Measurements from ENCODE around the gene TGFBR3L. TPM values are rescaled to one million over a fixed set of nuclear protein-coding genes. Genes with fewer than 3 reads are reported as not detected.

The TGFBR3L gene
- total and polyA plus RNA-seq, 4 donors = 0.25 to 0.77 TPM; not detected in 2

GRCh38 chr19:7919610-7920518 lies 5.2 kb downstream of the TGFBR3L start, which contains the start of gene SNAPC2:
SNAPC2 (plus strand) TSS chr19:7920338; CDS start chr19:7920367, 29 bp downstream.
- H3K4me1 ChIP-seq (ENCODE audit: control insufficient read depth in 5 of 5, insufficient read depth in 5 of 5, low read length in 5 of 5) = peaks cover 0 to 33% (median 16%) of the 10 kb centered on the region in 5 donors

GRCh38 chr19:7920519-7921301 lies 6.1 kb downstream of the TGFBR3L start:
- 0 to 1% methylated on average over 49 to 62 of the region's 62 CpGs for WGBS, 2 donors
- peak; percentile 97 to 99 (median 97) for DNase-seq
- H3K4me1 ChIP-seq (ENCODE audit: control insufficient read depth in 5 of 5, insufficient read depth in 5 of 5, low read length in 5 of 5) = peaks cover 0 to 33% (median 17%) of the 10 kb centered on the region in 5 donors
- peaks cover 0 to 15% (median 8%) of the 10 kb centered on the region in 4 donors for H3K36me3 ChIP-seq (ENCODE audit: control insufficient read depth in 4 of 4, insufficient read depth in 4 of 4, low read length in 4 of 4)
- ATAC-seq (ENCODE audit: insufficient read depth, low FRiP score) = peak; percentile 88
- no peak overlapping the region for H3K9ac ChIP-seq (ENCODE audit: insufficient read depth in 1 of 2, low read length in 2 of 2)
- TF ChIP-seq CTCF (IDR thresholded peaks at IDR 0.05; ENCODE audit: control extremely low read depth, extremely low read depth) = no peak
- H3K27me3 ChIP-seq (ENCODE audit: control insufficient read depth in 3 of 3, insufficient read depth in 3 of 3, low read length in 2 of 3) = peaks cover 0 to 31% (median 18%) of the 10 kb centered on the region in 3 donors
- H3K27ac ChIP-seq (ENCODE audit: low read depth in 1 of 2, low read length in 1 of 2) = peak overlapping the region; percentile 89 to 95
- no peaks in the 10 kb centered on the region for H3K9me3 ChIP-seq (ENCODE audit: control insufficient read depth in 4 of 4, insufficient read depth in 3 of 4, low read length in 3 of 4)
- H3K4me3 ChIP-seq = peak overlapping the region; percentile 68

More at GRCh38 chr19:7919610-7920518, 5.2 kb downstream of the TGFBR3L start, which contains the start of gene SNAPC2:
- 6 to 8% methylated on average over 61 to 62 of the region's 62 CpGs for WGBS, 2 donors
- peak; percentile 94 to 97 (median 97) for DNase-seq
- Histone ChIP-seq H3K36me3 (ENCODE audit: control insufficient read depth in 4 of 4, insufficient read depth in 4 of 4, low read length in 4 of 4) (peaks cover 0 to 15% (median 8%) of the 10 kb centered on the region in 4 donors), H3K9ac (ENCODE audit: insufficient read depth in 1 of 2, low read length in 2 of 2) (peak within 1 kb of the TSS in 1 of 2 donors; percentile 53), H3K4me3 (peak within 1 kb of the TSS; percentile 68), H3K9me3 (ENCODE audit: control insufficient read depth in 4 of 4, insufficient read depth in 3 of 4, low read length in 3 of 4) (no peaks in the 10 kb centered on the region), H3K27ac (ENCODE audit: low read depth in 1 of 2, low read length in 1 of 2) (peak within 1 kb of the TSS; percentile 89 to 95), H3K27me3 (ENCODE audit: control insufficient read depth in 3 of 3, insufficient read depth in 3 of 3, low read length in 2 of 3) (peaks cover 0 to 40% (median 24%) of the 10 kb centered on the region in 3 donors)
- TF ChIP-seq CTCF (IDR thresholded peaks at IDR 0.05; ENCODE audit: control extremely low read depth, extremely low read depth) = no peak
- peak; percentile 85 for ATAC-seq (ENCODE audit: insufficient read depth, low FRiP score)

GRCh38 chr19:7921302-7921966 lies 6.8 kb downstream of the TGFBR3L start:
- DNase-seq = no peak
- Histone ChIP-seq H3K9me3 (ENCODE audit: control insufficient read depth in 4 of 4, insufficient read depth in 3 of 4, low read length in 3 of 4) (no peaks in the 10 kb centered on the region), H3K4me3 (peak overlapping the region; percentile 48), H3K27me3 (ENCODE audit: control insufficient read depth in 3 of 3, insufficient read depth in 3 of 3, low read length in 2 of 3) (peaks cover 0 to 26% (median 15%) of the 10 kb centered on the region in 3 donors), H3K36me3 (ENCODE audit: control insufficient read depth in 4 of 4, insufficient read depth in 4 of 4, low read length in 4 of 4) (peaks cover 0 to 15% (median 8%) of the 10 kb centered on the region in 4 donors), H3K4me1 (ENCODE audit: control insufficient read depth in 5 of 5, insufficient read depth in 5 of 5, low read length in 5 of 5) (peaks cover 0 to 32% (median 20%) of the 10 kb centered on the region in 5 donors), H3K9ac (ENCODE audit: insufficient read depth in 1 of 2, low read length in 2 of 2) (no peak overlapping the region), H3K27ac (ENCODE audit: low read depth in 1 of 2, low read length in 1 of 2) (peak overlapping the region; percentile 4 to 89)
- no peak for TF ChIP-seq CTCF (IDR thresholded peaks at IDR 0.05; ENCODE audit: control extremely low read depth, extremely low read depth)
- 48 to 51% methylated on average over 17 of the region's 17 CpGs for WGBS, 2 donors
- no peak for ATAC-seq (ENCODE audit: insufficient read depth, low FRiP score)

All from lung (tissue), 12 donors.